Ovary (tissue), 3 donors: Measurements from ENCODE around the gene HDAC9.

Experiments
- EP300 ChIP-seq: sonication (generic); formaldehyde crosslinking; IDR thresholded peaks from one replicate; pipeline ENCODE4 v1.6.1; 2017; ENCODE audit warnings: antibody characterized with exemption
- POLR2A ChIP-seq: fragments of 450-650 bp; IDR thresholded peaks from one replicate; pipeline ENCODE4 v1.6.1; 2017; ENCODE audit warnings: antibody characterized with exemption, mild to moderate bottlenecking, moderate library complexity
- TF ChIP-seq, protein P1 (sequence below), 3 donors: fragments of 450-650 bp in 2 of 3; fragments of 200-600 bp in 1 of 3; IDR thresholded peaks; one replicate each; pipeline versions ENCODE4 v1.5.1 to v1.8.0; 2016 to 2022; ENCODE audit warnings: antibody characterized with exemption in 3 of 3, mild to moderate bottlenecking in 1 of 3
- donor health status: DM: no; HTN: no; CAD: no.

DNA sequence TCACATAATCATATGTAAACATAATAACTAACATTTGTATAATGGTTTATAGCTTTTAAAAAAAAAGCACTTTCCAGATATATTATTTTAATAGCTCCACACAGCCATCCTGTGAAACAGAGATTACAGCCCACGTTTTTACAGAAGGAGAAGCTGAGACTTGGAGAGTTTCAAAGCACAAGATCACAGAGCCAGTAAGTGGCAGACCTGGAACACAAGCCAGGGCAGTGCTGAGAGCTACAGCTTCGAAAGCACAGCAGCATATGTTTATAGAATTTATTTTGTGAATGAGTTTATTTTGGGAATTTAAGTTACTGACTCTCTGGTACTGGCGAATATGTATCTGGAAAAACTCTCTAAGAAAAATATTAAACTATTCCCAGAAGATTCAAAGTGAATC is 149.4 kb downstream of the HDAC9 start:
- TF ChIP-seq, protein P1, sequence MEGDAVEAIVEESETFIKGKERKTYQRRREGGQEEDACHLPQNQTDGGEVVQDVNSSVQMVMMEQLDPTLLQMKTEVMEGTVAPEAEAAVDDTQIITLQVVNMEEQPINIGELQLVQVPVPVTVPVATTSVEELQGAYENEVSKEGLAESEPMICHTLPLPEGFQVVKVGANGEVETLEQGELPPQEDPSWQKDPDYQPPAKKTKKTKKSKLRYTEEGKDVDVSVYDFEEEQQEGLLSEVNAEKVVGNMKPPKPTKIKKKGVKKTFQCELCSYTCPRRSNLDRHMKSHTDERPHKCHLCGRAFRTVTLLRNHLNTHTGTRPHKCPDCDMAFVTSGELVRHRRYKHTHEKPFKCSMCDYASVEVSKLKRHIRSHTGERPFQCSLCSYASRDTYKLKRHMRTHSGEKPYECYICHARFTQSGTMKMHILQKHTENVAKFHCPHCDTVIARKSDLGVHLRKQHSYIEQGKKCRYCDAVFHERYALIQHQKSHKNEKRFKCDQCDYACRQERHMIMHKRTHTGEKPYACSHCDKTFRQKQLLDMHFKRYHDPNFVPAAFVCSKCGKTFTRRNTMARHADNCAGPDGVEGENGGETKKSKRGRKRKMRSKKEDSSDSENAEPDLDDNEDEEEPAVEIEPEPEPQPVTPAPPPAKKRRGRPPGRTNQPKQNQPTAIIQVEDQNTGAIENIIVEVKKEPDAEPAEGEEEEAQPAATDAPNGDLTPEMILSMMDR (IDR thresholded peaks at IDR 0.05): no peak
- TF ChIP-seq POLR2A: no peak
- no peak for TF ChIP-seq EP300
